ENCODE data around the gene PANK2. TPM values are rescaled to one million over a fixed set of nuclear protein-coding genes. Genes with fewer than 3 reads are reported as not detected.

Gene PANK2
- total RNA-seq, 1 experiment from 2014 or later = 50.8 TPM

DNA sequence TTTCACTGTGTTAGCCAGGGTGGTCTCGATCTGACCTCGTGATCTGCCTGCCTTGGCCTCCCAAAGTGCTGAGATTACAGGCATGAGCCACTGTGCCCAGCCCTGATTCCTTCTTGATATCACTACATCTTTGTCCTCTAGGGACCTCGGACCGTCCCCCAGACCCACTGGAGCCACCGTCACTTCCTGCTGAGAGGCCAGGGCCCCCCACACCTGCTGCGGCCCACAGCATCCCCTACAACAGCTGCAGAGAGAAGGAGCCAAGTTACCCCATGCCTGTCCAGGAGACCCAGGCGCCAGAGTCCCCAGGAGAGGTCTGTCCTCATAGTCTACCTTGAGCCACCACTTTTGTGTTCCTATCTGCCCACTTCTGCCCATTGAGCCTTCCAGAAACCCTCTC, 28.0 kb upstream of the PANK2 start:
- intact Hi-C loops (cut with micrococcal nuclease) = no loop called here
- ChIA-PET CTCF (no interaction called here), POLR2A (ENCODE audit: unreplicated experiment) (no interaction called here)
- no peaks in the 10 kb centered on the region for H3K27me3 ChIP-seq (ENCODE audit: low read length)
- no peaks in the 10 kb centered on the region for H3K4me1 ChIP-seq (ENCODE audit: insufficient read depth, low read length)
- H3K27ac ChIP-seq (ENCODE audit: low read length) = no peak overlapping the region
- H3K4me3 ChIP-seq (ENCODE audit: low read length) = no peak overlapping the region
- no peak for TF ChIP-seq EZH2 (IDR thresholded peaks at IDR 0.05; ENCODE audit: low read length, unreplicated experiment)
- TF ChIP-seq EZH2phosphoT487 (IDR thresholded peaks at IDR 0.05; ENCODE audit: borderline replicate concordance, low read length) = no peak
- TF ChIP-seq CTCF (conservative IDR thresholded peaks at IDR 0.05; ENCODE audit: low read depth, low read length) = no peak
- H3K9ac ChIP-seq (ENCODE audit: low read length) = no peak overlapping the region
- no peaks in the 10 kb centered on the region for H4K20me1 ChIP-seq (ENCODE audit: low read length)
- H3K4me2 ChIP-seq (ENCODE audit: low read length) = no peak overlapping the region
- no peak overlapping the region for H2AFZ ChIP-seq (ENCODE audit: low read length)
- no peaks in the 10 kb centered on the region for H3K9me2 ChIP-seq (replicated peaks; ENCODE audit: low read length)
- no peaks in the 10 kb centered on the region; the same call in 1 of the 2 replicates for H3K79me2 ChIP-seq (ENCODE audit: low read length)
- BruUV-seq (replicated peaks) = no TSS peak
- H3K9me3 ChIP-seq (ENCODE audit: low read length) = no peaks in the 10 kb centered on the region
- no peak for DNase-seq
- H3K36me3 ChIP-seq (ENCODE audit: low read depth, low read length) = peaks cover 70% of the 10 kb centered on the region
- no peaks in the 10 kb centered on the region for H3F3A ChIP-seq (ENCODE audit: low read length, unreplicated experiment)
- no peak for ATAC-seq

DNA sequence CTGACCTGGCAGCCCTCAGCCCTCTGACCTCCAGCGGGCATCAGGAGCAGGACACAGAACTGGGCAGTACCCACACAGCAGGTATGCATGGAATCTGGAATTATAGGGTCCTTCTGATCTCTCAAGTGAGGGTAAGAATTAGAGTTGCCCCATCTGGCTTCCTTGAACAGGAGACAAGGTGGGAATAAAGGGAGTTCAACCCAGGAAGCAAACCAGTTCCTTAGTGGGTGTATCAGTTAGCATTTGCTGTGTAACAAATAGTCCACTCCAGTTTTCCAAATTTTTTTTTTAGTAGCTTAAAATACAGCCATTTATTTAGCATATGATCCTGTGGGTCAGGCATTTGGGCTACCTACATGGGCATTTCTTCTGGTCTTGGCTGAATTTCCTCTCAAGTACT, 26.9 kb upstream of the PANK2 start:
- no peak overlapping the region for H3K9ac ChIP-seq (ENCODE audit: low read length)
- H3K27ac ChIP-seq (ENCODE audit: low read length) = no peak overlapping the region
- H3K79me2 ChIP-seq (ENCODE audit: low read length) = no peaks in the 10 kb centered on the region; the same call in 1 of the 2 replicates
- H4K20me1 ChIP-seq (ENCODE audit: low read length) = no peaks in the 10 kb centered on the region
- intact Hi-C loops (cut with micrococcal nuclease) = no loop called here
- CTCF ChIA-PET = no interaction called here
- no peaks in the 10 kb centered on the region for H3K9me3 ChIP-seq (ENCODE audit: low read length)
- H3K9me2 ChIP-seq (replicated peaks; ENCODE audit: low read length) = no peaks in the 10 kb centered on the region
- DNase-seq (no peak), ATAC-seq (no peak)
- peaks cover 73% of the 10 kb centered on the region for H3K36me3 ChIP-seq (ENCODE audit: low read depth, low read length)
- H3K4me1 ChIP-seq (ENCODE audit: insufficient read depth, low read length) = no peaks in the 10 kb centered on the region
- no TSS peak for BruUV-seq (replicated peaks)
- H3F3A ChIP-seq (ENCODE audit: low read length, unreplicated experiment) = no peaks in the 10 kb centered on the region
- H3K4me3 ChIP-seq (ENCODE audit: low read length) = no peak overlapping the region
- no peaks in the 10 kb centered on the region for H3K27me3 ChIP-seq (ENCODE audit: low read length)
- TF ChIP-seq CTCF (conservative IDR thresholded peaks at IDR 0.05; ENCODE audit: low read depth, low read length) (no peak), EZH2 (IDR thresholded peaks at IDR 0.05; ENCODE audit: low read length, unreplicated experiment) (no peak), EZH2phosphoT487 (IDR thresholded peaks at IDR 0.05; ENCODE audit: borderline replicate concordance, low read length) (no peak)
- POLR2A ChIA-PET (ENCODE audit: unreplicated experiment) = no interaction called here
- H3K4me2 ChIP-seq (ENCODE audit: low read length) = no peak overlapping the region
- H2AFZ ChIP-seq (ENCODE audit: low read length) = no peak overlapping the region

- Histone ChIP-seq H3F3A (ENCODE audit: low read length, unreplicated experiment) (no peaks in the 10 kb centered on the region), H4K20me1 (ENCODE audit: low read length) (no peaks in the 10 kb centered on the region), H3K4me3 (ENCODE audit: low read length) (no peak overlapping the region), H3K9me2 (replicated peaks; ENCODE audit: low read length) (no peaks in the 10 kb centered on the region), H3K27me3 (ENCODE audit: low read length) (no peaks in the 10 kb centered on the region), H3K9ac (ENCODE audit: low read length) (no peak overlapping the region), H3K9me3 (ENCODE audit: low read length) (no peaks in the 10 kb centered on the region), H2AFZ (ENCODE audit: low read length) (no peak overlapping the region), H3K27ac (ENCODE audit: low read length) (no peak overlapping the region), H3K4me1 (ENCODE audit: insufficient read depth, low read length) (no peaks in the 10 kb centered on the region), H3K4me2 (ENCODE audit: low read length) (no peak overlapping the region), H3K79me2 (ENCODE audit: low read length) (no peaks in the 10 kb centered on the region), H3K36me3 (ENCODE audit: low read depth, low read length) (peaks cover 70% of the 10 kb centered on the region)
- no peak for DNase-seq
- no peak for ATAC-seq
- no TSS peak for BruUV-seq (replicated peaks)
- ChIA-PET CTCF (no interaction called here), POLR2A (ENCODE audit: unreplicated experiment) (no interaction called here)
- intact Hi-C loops (cut with micrococcal nuclease) = no loop called here
- TF ChIP-seq EZH2phosphoT487 (IDR thresholded peaks at IDR 0.05; ENCODE audit: borderline replicate concordance, low read length) = no peak
- no peak for TF ChIP-seq EZH2 (IDR thresholded peaks at IDR 0.05; ENCODE audit: low read length, unreplicated experiment)
- no peak for TF ChIP-seq CTCF (conservative IDR thresholded peaks at IDR 0.05; ENCODE audit: low read depth, low read length)
Observed at GRCh38 chr20:3863317-3863716, 25.9 kb upstream of the PANK2 start.

All from PC-3 (cell line).